Ovary (tissue), 3 donors: ENCODE data around the gene SORL1.

ENCODE experiments used
- EP300 ChIP-seq: sonication (generic); formaldehyde crosslinking; IDR thresholded peaks from one replicate; pipeline ENCODE4 v1.6.1; 2017; ENCODE audit warnings: antibody characterized with exemption
- POLR2A ChIP-seq: fragments of 450-650 bp; IDR thresholded peaks from one replicate; pipeline ENCODE4 v1.6.1; 2017; ENCODE audit warnings: antibody characterized with exemption, mild to moderate bottlenecking, moderate library complexity
- TF ChIP-seq, protein P1 (sequence below), 3 donors: fragments of 450-650 bp in 2 of 3; fragments of 200-600 bp in 1 of 3; IDR thresholded peaks; one replicate each; pipeline versions ENCODE4 v1.5.1 to v1.8.0; 2016 to 2022; ENCODE audit warnings: antibody characterized with exemption in 3 of 3, mild to moderate bottlenecking in 1 of 3
- donor health status: DM: no; HTN: no; CAD: no.

DNA sequence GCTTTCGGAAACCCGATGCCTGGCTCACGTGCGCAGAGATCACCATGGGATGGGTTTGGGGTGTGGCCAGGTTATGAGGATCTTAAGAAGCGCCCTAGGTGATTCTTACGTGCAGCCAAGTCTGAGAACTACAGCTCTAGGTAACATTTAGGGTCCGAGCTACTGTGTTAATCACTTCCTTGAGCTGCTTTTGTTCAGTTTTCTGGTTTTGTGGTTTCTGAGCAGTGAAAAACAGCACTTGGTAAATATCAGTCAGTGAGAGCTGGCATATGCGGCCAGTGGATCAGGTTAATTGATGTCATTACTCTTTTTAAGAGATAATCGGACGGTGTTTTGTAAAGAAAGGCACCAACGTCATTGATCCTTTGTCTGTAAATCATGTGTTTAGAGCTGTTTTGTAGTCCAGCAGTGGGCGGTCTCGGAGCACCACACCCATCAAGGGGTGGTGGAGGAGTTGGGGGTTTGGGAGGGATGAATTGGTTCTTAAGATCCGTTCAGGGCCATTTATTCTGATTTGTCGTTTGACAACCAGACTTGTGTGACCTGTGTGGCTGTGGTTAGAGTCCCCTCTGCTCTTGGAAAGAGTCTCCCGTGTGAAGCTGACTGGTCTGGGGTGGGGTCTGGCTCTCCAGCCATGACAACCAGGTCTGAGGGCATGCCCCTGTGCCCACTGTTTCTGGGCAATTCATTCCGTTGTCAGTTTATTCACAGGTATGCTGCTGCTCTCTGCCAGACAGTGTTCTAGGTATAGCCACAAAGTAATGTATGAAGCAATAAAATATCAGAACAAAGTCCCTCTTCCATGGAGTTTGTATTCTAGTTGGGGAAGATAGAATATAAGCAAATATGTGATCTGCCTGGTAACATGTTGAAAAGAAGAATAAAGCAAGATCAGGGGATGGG lies 62.6 kb downstream of the SORL1 start:
- TF ChIP-seq, protein P1, sequence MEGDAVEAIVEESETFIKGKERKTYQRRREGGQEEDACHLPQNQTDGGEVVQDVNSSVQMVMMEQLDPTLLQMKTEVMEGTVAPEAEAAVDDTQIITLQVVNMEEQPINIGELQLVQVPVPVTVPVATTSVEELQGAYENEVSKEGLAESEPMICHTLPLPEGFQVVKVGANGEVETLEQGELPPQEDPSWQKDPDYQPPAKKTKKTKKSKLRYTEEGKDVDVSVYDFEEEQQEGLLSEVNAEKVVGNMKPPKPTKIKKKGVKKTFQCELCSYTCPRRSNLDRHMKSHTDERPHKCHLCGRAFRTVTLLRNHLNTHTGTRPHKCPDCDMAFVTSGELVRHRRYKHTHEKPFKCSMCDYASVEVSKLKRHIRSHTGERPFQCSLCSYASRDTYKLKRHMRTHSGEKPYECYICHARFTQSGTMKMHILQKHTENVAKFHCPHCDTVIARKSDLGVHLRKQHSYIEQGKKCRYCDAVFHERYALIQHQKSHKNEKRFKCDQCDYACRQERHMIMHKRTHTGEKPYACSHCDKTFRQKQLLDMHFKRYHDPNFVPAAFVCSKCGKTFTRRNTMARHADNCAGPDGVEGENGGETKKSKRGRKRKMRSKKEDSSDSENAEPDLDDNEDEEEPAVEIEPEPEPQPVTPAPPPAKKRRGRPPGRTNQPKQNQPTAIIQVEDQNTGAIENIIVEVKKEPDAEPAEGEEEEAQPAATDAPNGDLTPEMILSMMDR (IDR thresholded peaks at IDR 0.05): no peak
- TF ChIP-seq POLR2A (no peak), EP300 (no peak)
